HG02981 (cell line): ENCODE data around the gene TSHZ1.

Experiments used
- ATAC-seq: cut with Tn5 transposase; IDR thresholded peaks from one replicate; pipeline ENCODE4 v1.9.1; 2021; ENCODE audit warnings: mild to moderate bottlenecking, moderate library complexity; ENCODE audit not compliant: unreplicated experiment

TSHZ1 gene

DNA sequence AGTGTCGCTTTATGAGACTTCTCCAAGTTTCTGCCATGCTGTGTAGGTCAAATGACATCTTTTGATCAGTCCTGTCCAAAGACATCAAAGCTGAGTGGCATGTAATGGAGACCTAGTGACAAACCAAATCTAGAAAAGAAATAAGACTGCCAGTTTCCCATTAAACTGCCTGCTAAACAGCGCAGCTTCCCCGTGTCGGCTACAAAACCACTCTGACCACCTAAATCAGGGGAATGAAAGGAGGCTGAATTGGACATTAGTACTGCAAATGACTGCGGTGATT is 57.7 kb downstream of the TSHZ1 start:
- no peak for ATAC-seq

DNA sequence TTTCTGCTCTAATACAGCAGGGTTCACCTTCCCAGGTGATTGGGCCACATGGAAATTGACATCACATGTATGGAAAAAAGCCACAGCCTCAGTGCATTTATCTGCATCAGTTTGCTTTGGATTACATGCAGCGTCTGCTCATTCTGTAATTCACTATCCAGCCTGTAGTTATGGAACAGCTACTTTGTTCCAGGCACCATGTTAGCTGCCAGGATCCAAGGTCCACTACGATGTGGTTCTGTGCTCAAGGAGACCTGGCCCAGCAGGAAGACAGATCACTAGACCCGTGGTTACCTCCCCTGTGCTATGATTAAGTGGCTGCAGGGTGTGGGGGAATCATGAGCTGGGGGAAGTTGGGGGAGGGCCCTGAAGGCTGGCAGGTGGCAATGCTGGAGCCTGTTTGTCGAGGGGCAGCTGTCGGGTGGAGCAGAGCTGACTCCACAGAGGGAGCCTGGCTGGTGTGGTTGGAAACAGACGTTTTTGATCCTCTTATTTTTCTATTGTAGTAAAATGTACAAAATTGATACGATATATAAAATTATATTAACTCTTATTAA is 58.6 kb downstream of the TSHZ1 start:
- no peak for ATAC-seq

DNA sequence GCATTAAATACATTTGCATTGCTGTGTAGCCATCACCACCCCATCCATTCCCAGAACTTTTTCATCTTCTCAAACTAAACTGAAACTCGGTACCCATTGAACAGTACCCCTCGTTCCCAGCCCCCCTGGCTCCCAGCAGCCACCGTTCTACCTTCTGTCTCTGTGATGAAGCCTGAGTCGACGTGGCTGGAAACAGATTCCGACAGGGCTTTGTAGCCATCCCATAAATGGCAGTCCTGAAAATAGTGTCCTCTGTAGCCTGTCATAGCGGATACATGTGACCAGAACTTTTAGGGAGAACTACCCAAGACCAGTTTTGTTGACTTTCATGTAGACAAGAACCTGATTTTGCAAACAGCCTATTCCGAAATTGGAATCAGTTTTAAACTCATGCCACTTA is 59.1 kb downstream of the TSHZ1 start:
- no peak for ATAC-seq

DNA sequence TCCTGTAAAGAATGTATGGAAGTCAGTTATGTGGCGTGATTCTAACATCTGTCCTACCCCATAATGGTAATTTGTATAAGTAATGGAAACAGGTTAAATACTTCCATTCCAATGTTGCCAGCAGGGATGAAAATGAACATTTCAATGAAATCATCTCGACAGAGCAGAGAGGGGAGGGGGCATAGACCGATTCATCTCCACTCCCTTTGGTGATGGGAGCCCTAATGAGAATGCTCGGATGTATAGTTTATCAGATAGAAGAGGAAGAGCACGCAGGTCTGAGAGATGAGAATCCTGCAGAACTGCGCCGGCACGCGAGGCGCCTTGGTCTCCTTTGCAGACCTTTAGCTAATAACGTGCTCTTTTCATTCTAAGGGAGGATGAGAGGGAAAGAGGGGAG is 61.4 kb downstream of the TSHZ1 start:
- no peak for ATAC-seq

DNA sequence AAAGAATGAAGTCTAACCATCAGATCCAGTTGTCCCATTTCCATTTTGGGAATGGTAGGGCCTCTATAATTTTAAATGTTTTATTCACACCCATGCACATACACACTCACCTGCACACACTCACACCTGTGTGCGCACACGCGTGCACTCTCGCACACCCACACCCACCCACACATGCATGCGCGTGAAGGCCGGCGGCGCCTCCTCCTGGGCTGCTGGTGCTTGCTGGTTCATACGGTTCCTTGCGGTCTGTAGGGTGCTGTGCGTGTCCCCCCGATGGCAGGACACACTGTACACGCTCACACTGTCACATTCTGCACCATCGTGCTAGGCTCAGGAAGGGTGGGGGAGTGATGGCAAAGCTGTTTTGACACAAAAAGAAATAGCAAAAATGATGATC is 63.2 kb downstream of the TSHZ1 start:
- ATAC-seq, result no peak

DNA sequence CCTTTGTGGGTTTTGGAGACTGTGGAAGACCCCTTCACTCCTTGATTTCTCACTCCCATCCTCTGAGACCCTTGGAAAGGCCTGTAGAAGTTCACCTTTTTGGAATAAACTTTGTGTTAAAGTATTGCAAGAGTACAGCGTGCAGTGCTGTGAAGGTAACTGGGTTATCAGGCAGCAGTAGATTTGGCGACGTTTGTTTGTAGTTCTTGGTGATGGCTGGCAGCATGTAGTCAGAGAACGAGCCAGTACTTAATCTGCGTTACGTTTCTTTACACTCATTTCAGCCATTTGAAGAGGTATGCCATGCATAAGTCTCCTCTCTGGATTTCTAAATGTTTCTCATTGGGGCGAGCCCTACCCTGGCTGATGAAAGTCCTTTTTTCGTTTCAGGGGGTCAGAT is 64.6 kb downstream of the TSHZ1 start:
- no peak for ATAC-seq

DNA sequence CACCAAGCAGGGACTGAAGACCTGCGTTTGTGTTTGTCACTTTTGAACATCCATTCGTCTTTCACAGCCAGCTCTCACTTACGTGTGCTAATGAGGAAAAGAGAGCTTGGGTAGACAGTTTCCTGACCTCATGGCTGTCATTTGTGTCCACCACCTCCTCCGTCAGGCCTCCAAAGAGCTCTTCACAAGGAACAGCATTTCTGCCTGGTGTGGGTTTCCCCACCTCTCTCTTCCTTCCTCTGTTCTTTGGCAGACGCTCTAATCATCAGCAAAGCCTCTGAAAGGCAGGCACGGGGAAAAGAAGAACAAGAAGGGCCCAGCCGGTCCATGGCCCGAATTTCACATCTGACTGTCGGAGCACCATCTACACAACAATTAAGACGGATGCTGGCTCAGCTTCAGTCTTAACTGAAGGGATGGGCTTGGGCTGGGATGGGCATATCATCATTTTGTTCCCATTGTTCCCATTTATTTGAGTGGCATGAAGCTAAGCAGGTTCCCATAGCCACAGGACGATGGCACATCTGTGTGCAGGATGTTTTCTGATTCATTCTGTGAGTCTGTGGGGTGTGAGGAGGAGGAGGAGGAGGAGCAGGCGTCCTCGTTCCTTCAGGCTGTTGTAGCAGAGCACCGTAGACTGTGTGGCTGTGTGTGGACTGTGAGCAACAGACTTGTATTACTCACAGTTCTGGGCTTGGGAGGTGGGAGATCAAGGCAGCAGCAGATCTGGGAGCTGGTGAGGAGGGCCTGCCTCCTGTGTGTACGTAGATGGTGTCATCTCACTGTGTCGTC is 66.4 kb downstream of the TSHZ1 start:
- ATAC-seq, result no peak

DNA sequence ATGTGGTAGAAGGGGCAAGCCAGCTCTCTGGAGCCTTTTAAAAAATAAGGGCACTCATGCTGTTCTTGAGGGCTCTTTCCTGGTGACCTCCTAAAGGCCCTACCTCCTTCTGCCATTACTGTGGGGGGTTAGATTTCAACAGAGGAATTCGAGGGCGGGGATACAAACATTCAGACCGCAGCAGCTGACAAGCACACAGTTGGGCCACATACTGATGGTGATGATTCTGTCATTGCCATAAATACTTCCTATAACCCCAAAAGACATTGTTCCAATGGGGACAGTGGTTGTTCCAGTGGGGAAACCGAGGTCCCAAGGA is 67.0 kb downstream of the TSHZ1 start:
- no peak for ATAC-seq

DNA sequence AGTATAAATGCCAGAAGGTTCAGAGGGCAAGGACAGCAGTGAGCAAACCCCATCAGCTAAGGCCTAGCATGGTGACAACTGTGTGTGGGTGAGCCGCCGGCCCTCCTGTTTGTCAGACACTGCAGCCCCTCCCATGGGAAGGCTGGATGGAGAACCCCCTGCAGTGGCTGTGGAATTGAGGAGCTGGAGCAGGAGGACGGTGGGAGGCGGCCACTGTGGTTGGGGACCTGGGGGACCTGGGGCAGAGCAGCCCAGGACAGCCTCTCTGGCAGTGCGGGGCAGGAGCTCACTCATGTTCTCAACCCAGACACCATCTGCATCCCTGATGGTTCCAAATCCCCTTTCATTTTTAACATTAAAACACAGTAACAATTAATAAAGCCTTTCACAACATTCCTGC is 68.8 kb downstream of the TSHZ1 start:
- ATAC-seq, result no peak

DNA sequence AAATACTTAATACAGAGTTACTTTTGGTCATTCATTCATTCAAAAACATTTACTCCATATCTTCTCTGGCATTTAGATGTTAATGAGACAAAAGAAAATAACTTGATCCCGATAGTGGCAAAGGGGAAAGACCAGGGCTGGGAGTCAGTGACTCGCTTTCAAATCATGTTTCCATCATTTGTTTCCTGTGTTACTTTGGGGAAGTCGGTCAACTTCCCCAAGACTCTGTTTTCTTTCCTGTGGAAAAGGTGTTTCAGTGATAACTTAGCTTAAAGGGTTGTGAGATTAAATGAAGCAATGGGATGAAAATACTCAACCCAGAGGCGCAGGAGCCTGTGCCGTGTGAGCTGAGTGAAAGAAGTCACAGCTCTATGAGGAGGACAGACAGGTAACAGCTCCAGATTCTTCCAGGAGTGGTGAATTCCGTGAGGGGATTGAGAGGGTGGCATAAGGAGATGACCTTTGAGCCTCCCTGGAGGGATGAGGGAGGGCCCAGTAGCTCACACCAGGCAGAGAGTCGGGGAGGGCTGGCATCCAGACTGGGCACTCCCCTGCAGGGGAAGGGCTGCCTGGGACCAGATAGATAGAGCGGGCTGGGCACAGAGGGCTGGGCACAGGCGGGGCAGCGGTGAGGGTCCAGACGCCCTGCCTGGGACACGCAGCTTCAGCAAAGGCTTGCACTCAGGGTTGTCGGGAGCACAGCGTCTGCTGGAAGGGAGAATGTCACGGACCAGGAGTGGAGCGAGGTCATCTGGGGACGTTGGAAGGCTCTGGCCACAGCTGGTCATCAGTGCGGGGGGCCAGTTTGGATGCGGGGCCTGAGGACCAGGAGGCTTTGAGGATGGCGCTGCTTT is 70.1 kb downstream of the TSHZ1 start:
- ATAC-seq, result no peak

DNA sequence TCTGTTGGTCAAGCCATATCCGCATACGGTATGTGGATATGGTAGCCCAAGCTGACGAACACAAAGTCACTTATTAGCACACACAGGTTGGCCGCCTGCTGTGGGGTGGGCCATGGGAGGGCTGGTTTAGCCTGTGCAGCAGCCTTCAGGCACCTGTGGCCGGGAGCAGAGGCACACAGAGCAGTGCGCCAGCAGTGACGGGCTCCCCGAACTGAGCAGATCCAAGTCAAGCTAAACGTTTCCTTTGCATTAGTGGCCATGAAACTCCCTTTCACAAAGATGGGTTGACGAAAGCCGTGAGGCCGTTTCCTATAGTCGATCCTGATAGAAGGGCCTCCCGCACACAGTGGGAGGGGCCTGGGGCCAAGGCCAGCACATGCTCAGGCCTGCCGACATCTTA is 72.1 kb downstream of the TSHZ1 start:
- ATAC-seq, result no peak

DNA sequence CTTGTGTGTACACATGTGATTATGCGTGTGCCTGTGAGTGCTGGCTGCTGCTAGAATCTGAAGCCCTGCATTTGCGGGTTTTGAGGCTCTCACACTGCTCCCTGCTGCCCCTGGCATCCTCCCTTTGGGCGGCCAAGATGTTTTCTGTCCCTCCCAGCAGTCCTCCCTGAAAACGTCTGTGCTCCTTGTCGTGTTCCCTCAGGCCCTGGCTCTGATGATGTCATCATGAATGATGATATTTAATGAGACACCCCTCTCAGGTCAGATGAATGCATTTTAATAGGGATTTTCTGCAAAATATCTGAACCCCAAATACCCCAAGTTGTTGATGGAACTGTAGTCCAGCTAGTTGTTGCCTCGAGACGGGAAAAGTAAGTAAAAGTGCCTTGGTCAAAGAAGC is 73.1 kb downstream of the TSHZ1 start:
- no peak for ATAC-seq

DNA sequence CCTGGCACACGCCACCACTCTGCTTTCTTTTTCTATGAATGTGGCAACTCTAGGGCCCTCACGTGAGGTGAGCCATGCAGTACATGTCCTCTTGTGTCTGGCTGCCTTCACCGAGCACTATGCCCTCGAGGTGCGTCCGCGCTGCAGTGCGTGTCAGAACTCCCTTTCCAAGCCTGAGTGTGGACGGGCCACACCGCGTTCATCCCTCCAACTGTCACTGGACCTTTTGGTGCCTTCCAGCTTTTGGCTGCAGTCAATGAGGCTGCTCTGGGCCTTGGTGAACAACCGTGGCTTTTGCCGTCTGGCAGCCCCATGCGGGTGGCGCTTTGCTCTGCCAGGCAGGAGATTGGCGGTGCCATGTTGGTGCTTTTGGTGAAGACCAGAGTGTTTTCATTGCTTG is 74.0 kb downstream of the TSHZ1 start:
- no peak for ATAC-seq

DNA sequence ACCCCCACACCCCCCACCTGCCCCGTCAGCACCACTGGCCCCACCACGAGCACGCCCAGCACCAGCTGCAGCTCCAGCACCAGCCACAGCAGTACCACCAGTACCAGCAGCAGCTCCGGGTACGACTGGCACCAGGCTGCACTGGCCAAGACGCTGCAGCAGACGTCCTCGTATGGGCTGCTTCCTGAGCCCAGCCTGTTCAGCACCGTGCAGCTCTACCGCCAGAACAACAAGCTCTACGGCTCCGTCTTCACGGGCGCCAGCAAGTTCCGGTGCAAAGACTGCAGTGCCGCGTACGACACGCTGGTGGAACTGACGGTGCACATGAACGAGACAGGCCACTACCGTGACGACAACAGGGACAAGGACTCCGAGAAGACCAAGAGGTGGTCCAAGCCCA is 75.3 kb downstream of the TSHZ1 start:
- ATAC-seq, result no peak

DNA sequence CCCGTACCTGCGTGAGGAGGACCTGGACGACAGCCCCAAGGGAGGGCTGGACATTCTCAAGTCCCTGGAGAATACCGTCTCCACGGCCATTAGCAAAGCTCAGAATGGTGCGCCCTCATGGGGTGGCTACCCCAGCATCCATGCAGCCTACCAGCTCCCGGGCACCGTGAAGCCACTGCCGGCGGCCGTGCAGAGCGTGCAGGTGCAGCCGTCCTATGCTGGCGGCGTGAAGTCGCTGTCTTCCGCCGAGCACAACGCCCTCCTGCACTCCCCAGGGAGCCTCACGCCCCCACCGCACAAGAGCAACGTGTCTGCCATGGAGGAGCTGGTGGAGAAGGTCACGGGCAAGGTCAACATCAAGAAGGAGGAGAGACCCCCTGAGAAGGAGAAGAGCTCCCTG is 76.4 kb downstream of the TSHZ1 start:
- ATAC-seq, result no peak

DNA sequence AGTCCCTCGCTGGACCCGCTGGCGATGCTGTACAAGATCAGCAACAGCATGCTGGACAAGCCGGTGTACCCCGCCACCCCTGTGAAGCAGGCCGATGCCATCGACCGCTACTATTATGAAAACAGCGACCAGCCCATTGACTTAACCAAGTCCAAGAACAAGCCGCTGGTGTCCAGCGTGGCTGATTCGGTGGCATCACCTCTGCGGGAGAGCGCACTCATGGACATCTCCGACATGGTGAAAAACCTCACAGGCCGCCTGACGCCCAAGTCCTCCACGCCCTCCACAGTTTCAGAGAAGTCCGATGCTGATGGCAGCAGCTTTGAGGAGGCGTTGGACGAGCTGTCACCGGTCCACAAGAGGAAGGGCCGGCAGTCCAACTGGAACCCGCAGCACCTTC is 77.1 kb downstream of the TSHZ1 start:
- no peak for ATAC-seq

DNA sequence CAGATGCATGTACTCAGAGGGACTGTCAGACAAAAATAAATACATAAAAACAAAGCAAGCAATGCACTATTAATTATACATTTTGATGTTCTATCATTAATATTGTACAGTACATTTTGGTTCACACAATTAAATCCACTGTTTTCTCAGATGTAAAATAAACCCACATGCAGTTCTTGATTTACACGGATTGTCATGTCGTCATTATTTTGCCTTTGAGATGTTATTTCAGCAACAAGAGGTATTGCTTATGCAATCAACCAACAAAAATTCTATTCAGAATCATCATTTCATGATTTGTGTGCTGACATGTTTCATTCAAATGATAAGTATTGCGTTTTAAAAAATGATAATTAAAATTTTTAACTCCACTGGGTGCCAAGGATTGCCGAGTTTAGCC is 79.2 kb downstream of the TSHZ1 start:
- ATAC-seq, result no peak

DNA sequence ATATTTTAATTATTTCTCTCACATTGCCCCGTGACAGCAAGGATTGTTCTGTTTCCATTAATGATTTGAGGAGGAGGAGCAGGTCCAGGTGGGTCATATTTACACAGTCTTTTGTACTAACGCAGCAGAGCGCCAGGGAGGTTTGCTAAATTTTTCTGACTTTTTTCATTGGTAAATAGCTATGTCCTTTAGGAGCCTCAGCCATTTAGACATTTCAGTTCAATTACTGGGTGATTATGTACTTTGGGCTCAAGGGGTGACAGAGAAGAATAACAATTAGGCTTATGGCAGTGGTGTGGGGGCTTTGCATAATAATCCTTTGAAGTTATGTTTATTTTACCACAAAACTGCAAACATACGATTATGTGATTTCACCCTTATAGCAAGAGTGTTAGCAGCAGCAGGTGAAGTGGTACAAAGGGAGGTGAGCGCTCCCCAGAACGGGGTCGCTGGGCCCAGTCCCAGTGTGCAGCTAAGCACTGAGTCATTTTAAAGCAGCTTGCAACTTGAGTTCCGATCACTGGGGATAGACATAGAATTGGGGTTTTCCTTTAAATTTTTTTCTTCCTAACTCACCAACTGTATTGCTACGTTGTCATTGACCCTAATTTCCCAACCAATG is 80.3 kb downstream of the TSHZ1 start:
- no peak for ATAC-seq

DNA sequence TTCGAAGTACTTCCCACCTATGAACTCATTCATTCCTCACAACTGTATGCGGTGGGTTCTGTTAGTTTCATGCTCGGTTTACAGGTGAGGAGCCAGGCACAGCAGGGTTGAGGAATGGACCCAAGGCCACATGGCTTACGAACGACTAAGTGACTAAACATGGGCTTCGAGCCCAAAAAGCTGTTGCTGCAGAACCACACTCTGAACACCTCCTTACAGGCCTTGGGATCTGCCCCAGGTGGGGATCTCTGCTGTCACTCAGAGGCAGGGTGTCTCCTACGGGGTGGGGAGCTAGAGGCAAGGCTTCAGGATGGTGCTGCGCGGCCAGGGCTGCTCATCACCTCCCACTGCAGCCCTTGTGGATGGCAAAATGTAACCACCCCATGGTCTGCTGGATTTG is 80.9 kb downstream of the TSHZ1 start:
- no peak for ATAC-seq

DNA sequence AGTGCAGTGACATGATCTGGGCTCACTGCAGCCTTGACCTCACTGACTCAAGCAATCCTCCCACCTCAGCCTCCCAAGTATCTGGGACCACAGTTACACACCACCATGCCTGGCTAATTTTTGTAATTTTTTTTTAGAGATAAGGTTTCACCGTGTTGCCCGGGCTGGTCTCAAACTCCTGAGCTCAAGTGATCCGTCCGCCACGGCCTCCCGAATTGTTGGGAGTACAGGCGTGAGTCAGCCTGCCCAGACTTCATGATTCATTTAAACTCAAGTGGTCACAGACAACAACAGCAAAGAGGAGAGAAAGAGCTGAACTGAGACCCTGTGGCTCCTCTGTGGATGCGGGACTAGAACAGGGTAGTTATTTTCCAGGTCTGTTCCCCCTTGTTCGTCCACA is 83.0 kb downstream of the TSHZ1 start:
- ATAC-seq, result no peak

DNA sequence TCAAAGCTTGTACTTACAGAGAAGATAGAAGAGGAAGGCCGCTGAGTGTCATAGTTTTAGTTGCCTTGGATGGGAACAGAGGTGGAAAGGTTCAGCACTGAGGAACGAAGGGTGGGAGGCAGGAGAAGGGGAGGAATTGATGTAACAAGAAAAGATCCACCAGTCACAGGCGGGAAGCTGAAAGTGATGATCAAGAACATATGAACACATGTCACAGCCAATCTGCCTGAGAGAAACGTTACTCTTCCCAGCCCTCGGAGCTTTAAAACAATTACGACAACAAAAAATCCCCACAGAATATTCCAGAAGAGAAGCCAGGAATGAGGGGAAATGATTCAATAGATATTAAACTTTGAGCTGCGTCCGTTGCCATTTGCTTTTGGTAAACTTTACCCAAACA is 87.1 kb downstream of the TSHZ1 start:
- no peak for ATAC-seq
